Colon (tissue), 2 donors: ENCODE results near the gene PMM1.
"Not testable (repeated sequence)": the region's sequence is repeated elsewhere in the genome, so short reads cannot be mapped to it uniquely, and the experiment has no call there.

Experiments used
- FAIRE-seq: peaks from 2 replicates; lab custom pipeline; 2012; peaks lifted over from hg19 to GRCh38; lab: Jason Lieb, UNC
- donor health status: control.
- donor health status: control.

PMM1 gene

GRCh38 chr22:41596776-41597634 is 7.4 kb upstream of the PMM1 start:
- no peak for FAIRE-seq

DNA sequence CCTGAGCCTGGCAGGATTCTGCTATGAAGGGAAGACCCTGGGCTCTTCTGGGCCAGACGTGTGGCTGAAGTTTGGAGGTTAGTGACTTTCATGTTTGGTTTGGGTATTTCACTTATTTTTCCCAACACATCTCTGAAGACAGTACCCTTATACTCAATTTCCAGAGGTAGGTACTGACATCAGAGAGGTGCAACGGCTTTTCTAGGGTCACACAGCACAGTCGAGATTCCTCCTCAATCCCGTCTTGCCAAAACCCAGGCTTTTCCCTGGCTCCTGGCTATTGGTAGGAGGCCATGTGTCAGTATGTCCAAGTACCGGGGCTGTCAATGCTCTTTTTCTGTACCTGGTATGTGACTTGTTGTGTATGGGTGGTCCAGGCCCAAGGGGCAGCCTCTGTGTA is 6.1 kb upstream of the PMM1 start:
- FAIRE-seq = no peak

DNA sequence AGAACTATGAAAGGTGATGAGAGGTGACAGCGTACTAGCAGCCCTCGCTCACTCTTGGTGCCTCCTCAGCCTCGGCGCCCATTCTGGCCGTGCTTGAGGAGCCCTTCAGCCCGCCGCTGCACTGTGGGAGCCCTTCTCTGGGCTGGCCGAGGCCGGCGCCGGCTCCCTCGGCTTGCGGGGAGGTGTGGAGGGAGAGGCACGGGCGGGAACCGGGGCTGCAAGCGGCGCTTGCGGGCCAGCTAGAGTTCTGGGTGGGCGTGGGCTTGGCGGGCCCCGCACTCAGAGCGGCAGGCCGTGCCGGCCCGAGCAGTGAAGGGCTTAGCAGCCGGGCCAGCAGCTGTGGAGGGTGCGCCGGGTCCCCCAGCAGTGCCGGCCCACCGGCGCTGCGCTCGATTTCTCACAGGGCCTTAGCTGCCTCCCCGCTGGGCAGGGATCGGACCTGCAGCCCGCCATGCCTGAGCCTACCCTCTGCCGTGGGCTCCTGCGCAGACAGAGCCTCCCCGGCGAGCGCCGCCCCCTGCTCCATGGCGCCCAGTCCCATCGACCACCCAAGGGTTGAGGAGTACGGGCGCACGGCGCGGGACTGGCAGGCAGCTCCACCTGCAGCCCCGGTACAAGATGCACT is 3.8 kb upstream of the PMM1 start:
- not testable (repeated sequence) for FAIRE-seq

DNA sequence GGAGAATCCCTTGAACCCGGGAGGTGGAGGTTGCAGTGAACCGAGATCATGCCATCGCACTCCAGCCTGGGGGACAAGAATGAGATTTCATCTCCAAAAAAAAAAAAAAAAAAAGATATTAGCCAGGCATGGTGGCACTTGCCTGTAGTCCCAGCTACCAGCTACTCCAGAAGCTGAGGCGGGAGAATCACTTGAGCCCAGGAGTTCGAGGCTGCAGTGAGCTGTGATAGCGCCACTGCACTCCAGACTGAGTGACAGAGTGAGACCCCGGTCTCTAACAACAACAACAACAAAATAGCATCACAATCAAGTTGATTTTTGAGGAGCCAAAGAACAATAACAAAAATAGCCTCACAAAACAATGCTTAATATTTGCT is 2.3 kb downstream of the PMM1 start:
- FAIRE-seq = no peak

GRCh38 chr22:41585898-41586297 is 3.7 kb downstream of the PMM1 start:
- FAIRE-seq = no peak

GRCh38 chr22:41584881-41585280 is 4.8 kb downstream of the PMM1 start:
- no peak for FAIRE-seq

DNA sequence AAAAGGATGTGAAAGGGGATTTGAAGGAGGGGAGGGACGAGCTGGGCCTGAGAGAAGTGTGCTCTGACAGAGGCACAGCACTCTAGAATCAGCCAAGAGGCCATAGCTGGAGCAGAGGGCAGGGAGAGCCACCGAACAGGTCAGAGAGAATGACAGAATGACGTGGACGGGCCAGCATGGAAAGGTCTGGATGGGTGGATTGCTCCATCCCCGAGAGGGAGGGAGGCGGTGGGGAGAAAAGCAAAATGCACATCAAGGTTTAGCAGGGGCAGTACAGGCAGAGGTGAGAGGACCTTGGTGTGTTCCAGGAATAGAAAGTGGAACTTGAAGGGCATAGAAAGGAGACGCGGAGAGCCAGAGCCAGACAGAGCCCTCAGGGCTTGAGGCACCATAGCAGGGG is 6.9 kb downstream of the PMM1 start:
- FAIRE-seq = no peak

DNA sequence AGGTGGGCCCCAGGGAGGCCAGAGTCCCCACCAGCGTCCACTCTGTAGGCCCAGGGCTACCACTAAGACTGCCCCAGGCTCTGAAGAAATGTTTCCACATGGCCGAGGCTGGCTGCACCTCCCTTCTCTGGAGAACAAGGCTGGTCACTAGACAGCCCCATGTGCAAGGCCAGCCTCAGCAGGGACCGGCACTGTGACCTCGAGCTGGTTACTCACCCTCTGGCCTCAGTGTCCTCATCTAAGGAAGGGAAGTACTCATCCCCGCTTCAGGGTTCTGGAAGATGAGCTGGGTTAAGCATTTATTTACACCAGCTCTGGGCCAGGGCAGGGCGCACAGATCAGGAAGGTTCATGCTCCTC is 9.7 kb downstream of the PMM1 start:
- no peak for FAIRE-seq

- no peak for FAIRE-seq
These were observed 10.2 kb downstream of the PMM1 start for GRCh38 chr22:41579297-41579996.

GRCh38 chr22:41578818-41579217 is 10.8 kb downstream of the PMM1 start:
- no peak for FAIRE-seq

- no peak for FAIRE-seq
These were observed 11.5 kb downstream of the PMM1 start for GRCh38 chr22:41578114-41578513.

DNA sequence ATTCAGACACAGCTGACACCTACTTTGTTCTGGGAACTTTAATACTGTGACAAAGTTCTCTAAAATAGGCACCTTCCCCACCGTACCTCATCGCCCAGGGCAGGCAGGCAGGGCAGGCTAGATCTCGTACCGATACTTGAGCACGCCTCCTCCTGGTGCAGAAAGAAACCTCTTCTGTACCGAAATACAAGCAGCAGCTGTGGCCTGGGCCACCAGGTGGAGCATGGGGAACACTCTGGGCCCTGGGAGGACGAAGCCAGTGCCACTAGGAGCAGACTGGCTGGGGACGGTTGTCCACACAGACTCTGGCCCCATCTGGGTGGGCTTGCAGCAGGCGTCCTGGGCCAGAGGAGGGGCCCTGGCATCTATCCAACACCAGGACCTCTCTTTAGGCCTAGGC is 12.8 kb downstream of the PMM1 start:
- FAIRE-seq = no peak

- no peak for FAIRE-seq
These were observed 14.1 kb downstream of the PMM1 start for GRCh38 chr22:41575533-41575932.

DNA sequence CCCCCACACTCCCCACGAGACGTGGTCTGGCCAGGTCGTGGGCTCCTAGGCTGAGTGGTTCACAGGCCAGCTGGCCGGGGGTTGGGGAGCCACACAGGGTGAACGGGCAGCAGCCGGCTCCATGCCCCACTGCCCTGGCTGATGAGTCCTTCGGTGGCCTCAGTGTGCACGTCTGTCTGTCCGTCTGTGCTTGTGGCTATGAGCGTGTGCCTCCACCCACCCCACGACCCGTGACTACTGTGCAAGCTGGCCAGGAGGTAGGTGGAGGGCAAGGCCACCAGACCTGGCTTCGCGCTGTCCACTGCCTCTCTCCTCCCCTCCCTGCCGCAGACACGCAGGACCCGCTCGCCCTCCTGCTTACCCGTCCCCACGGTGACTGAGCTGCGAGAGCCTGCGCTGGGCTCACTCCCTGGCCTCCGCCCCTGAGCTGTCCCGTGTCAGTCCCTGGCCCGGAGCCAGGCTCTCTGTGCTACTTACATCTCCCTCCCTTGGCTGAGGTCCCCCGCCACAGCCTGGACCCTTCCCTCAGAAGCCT is 14.7 kb downstream of the PMM1 start:
- FAIRE-seq = no peak

DNA sequence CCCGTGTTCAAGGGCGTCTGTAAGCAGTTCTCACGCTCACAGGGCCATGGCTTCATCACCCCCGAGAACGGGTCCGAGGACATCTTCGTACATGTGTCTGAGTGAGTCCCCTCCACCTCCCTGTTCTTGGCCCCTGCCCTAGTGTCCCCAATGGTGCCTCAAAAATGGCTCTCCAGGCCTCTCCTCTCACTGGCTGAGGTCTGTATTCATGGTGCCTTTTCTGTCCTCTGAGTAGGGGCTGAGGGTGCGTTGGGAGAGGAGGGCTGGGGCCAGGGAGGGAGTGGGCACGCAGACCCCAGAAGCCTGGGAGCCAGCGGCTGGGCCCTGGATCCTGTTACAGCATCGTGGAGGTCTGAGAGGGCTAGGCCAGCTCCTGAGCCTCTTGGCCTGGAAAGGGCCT is 16.0 kb downstream of the PMM1 start:
- FAIRE-seq = no peak

GRCh38 chr22:41572305-41572704 is 17.3 kb downstream of the PMM1 start:
- not testable (repeated sequence) for FAIRE-seq

DNA sequence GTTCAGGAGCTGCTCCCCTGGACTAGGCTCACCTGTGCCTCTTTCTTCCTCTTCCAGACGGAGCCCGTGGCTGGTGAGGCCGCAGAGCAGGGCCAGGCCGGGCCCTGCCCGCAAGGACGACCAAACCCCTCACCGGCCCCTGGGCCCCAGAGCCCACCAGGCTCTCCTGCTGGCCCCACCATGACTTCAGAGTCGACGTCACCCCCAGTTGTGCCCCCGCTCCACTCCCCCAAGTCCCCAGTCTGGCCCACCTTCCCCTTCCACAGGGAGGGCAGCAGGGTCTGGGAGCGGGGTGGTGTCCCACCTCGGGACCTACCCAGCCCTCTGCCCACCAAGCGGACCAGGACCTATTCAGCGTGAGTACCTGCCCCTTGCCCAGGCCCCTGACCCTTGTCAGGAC is 17.9 kb downstream of the PMM1 start:
- no peak for FAIRE-seq

DNA sequence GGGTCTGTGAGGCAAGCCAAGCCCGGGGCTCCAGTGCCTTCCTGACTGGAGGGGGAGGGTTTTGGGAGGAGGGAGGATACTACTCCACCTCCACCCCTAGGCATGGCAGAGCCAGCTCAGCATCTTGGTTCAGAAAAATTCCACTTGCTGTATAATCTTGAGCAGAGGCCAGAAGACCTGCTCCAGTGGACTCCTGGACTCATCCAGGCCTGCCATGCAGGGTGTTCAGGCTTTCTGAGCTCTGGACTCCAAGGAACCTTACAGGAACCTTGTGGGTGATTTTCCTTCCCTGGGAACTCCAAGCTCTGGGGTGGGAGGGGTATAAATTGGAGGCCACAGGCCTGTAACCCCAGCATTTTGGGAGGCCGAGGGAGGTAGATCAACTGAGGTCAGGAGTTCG is 19.4 kb downstream of the PMM1 start:
- no peak for FAIRE-seq

DNA sequence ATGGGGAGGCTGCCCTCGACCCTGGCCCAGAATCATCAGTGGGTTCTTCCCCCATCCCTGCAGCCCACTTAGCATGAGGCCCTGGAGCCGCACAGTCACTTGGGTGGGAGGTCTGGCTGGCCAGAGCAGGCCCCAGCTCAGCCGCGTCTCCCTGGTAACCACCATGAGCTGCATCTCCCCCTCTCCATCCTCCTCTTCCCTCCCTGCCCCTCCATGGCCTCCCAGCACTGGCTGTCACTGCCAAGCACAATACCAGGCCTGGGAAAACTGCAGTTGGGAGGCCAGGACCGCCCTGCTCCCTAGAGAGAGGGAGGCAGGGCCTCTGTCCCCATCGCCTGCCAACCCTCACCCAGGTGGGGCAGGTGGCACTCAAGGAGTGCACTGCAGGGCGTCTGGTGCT is 20.8 kb downstream of the PMM1 start:
- FAIRE-seq = no peak

DNA sequence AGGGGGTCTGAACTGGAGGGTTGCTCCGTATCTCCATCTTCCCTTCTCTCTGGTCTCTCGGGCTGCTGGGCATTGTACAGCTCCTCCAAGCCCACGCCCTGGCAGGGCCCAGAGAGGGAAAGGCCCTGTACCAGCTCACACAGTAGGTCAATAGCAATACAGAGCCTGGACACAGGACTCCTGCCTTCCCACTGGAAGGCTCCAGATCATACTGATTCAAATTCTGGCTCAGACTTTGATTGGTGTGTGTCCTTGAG is 22.2 kb downstream of the PMM1 start:
- FAIRE-seq = no peak

DNA sequence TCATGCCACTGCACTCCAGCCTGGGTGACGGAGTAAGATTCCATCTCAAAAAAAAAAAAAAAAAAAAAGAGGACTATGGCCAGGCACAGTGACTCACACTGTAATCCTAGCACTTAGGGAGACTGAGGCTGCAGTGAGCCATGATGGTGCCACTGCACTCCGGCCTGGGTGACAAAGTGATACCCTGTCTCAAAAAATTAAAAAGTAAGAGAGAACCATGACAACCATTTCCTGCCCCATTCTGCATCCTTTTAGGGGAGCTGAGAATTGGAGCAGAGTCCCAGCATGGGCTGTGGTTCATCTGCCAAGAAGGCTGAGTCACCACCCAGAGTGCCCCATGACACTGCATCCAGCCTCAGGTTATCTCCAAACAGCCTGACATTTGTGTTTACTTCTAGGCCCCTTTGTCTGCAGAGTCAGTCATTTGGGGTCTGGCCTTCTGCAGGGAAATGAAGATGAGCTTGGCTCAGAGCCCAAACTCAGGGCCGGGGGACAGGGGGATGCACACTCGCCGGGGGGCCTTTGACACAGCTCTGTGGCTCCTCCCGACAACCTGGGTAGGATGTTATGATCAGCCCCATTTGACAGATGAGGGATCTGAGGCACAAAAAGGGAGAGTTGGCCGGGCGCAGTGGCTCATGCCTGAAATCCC is 24.1 kb downstream of the PMM1 start:
- no peak for FAIRE-seq

- FAIRE-seq = no peak
These were observed 25.1 kb downstream of the PMM1 start for GRCh38 chr22:41564563-41564962.
